ENCODE measurements around the gene DNAJC1.

GRCh38 chr10:21749788-21750187 lies 253.7 kb downstream of the DNAJC1 start:
- TF ChIP-seq CEBPB (IDR thresholded peaks at IDR 0.05; ENCODE audit: low read depth, low read length) (no peak), BCL11A (IDR thresholded peaks at IDR 0.05; ENCODE audit: low read depth in 2 of 2, low read length in 2 of 2) (no peak), KDM1A (IDR thresholded peaks at IDR 0.05; ENCODE audit: borderline replicate concordance, low read length) (no peak), CTCF (IDR thresholded peaks at IDR 0.05; ENCODE audit: control extremely low read depth in 1 of 3, insufficient read depth in 1 of 3, low read depth in 1 of 3, low read length in 3 of 3) (no peak), PHF8 (conservative IDR thresholded peaks at IDR 0.05; ENCODE audit: low read depth, low read length) (no peak)
